ENCODE measurements around the gene ANO1.

ANO1 gene

DNA sequence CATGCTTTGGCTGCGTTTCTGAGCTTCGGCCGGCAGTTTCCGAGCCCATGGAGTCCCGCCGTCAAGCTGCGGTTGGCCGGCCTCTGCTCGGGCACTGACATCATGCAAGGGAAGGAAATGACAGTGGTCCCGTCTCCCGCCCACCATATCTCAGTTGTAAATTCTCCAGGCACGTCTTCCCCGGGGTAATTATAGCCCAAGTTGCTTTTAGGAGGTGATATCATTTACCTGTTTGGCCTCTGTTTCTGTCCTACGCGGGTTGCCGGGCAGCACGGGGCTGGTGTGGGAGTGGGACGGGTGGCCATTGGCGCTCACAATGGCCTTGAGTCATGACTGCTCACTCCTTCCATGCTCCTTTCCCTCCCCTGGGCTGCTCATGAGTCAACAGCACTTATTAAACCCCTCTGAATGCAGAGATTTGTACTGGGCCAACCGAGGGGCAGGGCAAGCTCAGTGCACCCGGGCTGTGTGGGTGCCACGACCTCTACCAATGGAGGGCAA lies 4.2 kb upstream of the ANO1 start:
- no peak for DNase-seq

DNA sequence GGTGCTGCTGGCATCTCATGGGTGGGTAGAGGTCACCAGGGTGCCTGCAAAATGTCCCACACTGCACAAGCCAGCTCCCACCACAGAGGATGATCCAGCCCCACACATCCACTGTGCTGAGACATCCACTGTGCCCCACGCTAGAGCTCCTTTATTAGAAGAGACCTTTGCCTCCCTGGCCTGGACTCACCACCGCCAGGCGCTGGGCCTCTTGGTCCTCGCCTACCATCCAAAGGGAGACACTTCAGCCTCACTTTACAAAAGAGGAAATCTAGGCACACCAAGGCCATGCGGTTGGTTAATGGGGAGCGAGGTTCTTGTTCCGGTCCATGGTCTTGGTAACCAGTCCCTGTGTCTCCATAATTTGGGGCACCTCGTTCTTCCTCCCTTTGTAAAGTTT lies 3.4 kb upstream of the ANO1 start:
- no peak for DNase-seq

DNA sequence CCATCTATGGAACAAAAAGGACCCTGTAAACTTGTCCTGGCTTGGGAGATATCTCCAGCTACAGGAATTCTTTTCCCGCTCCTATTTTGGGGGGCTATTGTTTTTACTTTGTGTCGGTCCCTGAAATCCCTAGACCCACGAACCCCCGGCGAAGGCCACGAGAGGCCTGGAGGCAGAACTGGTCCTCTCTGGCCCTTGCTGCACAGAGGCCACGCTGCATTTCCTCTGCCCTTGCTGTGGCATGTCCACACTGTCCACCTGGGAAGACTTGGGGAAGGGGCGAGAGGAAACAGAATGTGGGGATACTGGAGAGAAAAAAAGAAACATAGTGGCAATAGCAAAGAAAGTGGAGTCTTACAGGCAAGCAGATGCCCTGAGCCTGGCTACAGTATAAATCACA lies 2.3 kb upstream of the ANO1 start:
- DNase-seq = no peak

DNA sequence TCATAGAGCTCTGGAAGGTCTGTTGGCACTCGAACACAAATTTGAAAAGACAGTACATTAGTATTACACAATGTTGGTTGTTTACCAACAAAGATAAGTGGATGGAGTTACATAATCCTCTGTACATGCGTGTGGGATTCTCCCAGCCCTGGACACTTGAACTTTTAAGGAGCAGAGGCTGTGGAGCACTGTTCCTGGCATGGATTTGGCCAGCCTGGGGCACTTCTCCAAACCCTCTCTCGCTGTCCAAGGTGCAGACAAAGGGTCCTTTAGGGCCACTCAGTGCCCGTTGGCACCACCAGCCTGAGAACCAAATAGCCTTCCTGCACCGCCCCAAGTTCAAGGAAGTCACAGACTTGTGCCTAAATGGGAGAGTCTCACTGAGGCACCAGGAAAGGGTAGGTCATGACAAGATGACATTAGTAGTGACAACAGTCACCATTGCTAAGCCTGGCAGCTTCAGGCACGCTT lies 1.6 kb upstream of the ANO1 start:
- no peak for DNase-seq

DNA sequence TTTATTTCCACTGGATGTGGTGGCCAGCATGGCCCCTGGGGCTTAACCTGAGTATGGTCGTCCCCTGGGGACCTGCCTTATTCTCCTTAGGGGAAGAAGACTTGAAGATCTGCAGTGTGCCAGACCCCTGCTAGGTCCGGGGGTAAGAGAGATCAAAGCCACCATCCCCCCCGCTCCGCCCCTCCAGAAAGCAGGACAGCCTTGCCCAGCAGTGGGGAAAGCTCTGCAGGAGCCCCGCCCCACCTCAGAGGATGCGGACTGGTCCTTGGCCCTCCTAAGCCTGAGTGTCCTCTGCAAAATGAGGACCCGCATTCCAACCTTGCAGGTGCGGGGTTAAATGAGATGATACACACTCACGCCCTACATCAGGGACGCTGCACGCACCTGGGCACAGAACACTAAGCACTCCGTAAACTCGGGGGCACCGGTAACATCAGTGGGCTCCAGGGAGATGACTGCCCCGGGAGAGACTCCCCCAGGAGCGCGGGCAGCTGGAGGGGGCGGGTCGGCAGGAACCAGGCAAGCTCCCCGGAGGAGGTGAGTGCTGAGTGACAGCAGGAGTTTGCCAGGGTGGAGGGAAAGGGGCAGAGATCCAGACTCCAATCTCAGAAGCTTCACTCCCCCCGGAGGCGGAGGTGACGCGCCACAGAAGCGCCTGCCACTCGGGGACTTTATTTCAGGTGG lies 564 bp upstream of the ANO1 start:
- DNase-seq = no peak

DNA sequence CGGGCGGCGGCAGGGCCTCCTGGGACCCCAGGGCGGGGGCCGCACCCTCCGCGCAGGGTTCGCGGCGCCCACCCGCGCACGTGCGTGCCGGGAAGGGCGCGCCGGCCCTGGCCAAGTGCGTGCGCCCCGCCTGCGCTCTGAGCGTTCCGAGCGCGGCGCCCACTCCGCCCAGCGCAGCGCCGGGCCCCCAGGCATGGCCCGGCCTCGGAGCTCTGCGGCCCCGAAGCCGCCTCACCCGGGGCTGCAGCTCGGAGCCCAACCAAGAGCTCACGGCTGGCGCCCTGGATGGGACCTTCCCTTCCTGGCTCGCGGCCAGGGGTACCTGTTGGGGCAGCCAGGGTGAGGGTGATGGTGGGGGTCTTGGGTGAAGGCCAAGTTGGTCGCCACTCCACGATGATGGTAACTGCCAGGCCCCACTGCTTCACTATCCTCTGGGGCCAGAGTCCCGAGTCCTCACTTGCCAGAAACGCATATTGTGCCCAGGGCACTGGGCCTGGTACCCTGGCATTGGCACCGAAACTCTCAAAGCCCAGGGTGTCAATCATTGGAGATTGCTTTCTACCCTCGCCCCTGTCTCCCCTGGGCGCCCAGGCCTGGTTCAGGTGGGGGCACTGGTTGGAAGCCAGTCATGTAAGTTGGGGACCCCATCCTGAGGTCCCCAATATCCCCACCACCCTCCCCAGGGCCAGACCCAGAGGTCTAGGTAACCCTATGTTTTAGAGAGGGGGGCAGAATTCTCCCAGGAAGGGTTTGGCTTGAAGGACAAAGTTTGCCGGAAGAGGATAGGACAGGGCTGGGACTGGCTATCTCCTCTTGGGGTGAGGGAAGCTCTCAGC lies 882 bp downstream of the ANO1 start:
- no peak for DNase-seq

DNA sequence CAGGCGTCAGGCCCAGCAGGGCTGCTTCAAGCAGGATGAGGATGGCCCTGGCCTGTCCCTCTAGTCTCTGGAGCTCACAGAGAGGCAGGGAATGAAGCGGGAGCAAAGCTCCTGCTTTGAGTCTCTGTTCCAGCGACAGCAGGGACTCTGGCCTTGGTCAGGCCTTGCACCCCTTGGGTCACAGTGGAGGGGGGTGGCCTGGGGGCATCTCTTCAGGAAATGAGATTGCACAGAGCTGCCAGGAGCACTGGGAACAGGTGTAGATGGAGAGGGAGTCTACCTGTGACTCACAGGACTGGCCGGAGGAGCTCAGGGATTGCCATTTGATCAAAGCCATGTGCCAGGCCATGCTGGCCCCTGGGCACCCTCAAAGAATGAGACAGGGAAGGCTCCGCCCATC lies 1.6 kb downstream of the ANO1 start:
- no peak for DNase-seq

DNA sequence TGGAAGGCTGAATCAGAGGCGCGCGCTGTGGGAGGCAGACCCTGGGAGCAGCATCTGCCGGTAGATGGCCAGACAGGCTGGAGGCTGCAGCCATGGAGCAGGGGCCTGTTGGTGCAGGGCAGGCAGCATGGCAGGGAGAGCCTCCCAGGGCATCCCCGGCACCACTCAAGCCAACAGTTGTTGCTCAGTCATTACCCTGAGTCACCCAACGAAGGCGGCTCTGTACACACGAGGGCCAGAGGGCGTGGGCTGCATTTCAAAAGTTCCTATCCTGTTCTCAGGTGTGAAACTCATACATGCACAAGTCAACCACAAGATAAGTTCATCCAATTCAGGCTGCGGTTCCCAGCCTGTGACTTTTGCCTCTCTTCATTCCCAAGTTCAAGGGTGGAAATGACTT lies 2.6 kb downstream of the ANO1 start:
- no peak for DNase-seq

DNA sequence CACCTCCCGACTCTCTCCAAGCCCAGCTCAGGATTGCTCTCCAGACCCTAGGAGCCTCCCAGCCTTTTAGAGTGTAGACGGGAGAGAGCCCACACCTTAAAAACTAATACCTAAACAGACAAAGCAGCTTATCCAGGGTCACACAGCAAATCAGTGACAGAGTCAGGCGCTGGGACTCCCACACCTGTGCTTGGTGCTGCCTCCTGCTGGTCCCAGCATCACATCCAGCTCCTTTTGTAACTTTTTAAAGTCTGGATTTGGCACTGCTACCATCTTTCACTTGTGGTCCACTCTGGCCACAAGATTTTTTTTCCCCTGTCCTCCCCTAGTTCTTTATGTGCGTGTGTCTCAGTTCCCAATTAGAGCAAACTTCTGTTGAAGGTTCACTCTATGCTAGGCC lies 4.7 kb downstream of the ANO1 start:
- DNase-seq = no peak

DNA sequence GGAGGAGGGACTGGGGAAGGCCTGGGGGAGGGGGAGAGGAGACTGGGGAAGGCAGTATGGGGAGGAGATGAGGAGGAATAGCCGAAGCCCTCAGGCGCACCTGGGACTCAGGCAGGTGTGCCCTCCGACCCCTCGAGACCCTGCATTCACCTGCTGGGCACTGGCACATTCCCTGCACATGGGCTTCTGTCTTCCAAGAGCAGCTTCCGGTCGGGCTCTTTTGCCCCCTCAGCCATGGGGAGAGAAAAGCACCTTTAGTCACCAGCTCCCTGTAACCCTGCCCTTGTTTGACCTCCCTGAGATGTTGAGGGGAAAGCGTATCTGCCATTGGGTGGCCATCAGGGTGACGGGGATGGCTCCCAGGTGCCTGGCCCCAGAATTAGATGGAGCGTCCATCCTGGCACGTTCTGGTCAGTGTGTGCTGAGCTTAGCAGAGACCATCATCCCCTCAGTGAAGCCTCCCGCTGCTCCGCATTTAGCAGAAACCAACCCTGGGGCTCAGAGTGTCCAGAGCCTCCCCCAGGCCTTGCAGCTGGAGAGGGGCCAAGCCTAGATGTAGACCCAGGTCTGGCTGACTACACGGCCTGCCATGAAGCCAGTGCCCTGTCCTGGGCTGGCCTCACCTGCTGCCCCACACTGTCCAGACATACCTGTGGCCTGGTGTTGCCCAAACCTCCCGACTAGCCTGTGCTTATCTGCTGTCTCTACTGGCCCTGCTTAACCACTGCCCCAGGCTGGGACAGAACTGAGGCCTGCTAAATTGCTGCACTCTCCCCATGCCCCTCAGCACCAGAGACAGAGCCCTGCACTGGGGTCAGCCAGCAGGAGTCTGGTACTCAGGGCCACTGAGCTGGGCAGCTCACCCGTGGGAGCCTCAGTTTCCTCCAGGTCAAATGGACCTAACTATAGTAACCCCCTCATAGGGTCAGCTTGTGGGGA lies 6.2 kb downstream of the ANO1 start:
- DNase-seq = no peak

DNA sequence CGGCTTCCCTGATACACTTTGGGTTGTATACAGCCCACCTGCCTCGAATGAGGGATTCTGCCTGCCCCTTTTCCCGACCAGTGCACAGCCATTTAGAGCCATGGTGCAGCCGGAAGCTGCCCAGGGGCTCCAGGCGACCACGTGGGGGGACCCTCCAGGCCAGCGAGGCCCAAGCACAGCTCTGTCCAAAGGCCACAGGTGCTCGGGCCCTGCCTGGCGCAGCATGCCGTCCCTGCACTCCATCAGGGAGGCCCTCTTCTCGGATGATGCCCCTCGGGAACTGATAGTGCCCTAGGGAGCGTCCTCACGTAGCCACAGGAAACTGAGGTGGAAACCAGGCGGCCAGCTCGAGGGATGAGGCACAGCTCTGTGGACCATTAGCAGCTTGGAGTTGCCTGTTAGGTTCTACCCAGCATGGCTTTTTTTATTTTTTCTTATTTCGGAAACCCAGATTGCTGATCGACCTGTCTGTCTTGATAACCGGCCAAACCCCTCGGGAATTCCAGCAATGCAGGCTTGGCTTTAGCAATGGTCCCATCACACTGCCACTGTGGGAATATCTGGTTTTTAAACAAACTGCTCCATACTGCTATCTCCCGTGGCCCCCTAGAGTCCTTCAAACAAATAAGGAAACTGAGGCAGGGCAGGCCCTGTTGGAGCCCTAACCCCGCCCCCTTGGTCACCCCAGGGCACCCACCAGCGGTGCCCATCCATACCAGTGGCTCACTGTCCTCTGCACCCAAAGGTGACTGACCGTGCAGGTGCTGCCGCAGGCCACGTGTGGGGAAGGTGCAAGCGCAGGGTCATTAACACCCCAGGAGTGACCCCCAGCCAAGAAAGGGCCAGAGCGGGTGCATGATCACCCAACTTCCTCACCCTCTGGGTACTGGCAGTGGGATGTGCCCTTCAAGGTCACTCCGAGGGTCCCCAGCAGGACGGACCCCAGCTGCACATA lies 8.0 kb downstream of the ANO1 start:
- no peak for DNase-seq

DNA sequence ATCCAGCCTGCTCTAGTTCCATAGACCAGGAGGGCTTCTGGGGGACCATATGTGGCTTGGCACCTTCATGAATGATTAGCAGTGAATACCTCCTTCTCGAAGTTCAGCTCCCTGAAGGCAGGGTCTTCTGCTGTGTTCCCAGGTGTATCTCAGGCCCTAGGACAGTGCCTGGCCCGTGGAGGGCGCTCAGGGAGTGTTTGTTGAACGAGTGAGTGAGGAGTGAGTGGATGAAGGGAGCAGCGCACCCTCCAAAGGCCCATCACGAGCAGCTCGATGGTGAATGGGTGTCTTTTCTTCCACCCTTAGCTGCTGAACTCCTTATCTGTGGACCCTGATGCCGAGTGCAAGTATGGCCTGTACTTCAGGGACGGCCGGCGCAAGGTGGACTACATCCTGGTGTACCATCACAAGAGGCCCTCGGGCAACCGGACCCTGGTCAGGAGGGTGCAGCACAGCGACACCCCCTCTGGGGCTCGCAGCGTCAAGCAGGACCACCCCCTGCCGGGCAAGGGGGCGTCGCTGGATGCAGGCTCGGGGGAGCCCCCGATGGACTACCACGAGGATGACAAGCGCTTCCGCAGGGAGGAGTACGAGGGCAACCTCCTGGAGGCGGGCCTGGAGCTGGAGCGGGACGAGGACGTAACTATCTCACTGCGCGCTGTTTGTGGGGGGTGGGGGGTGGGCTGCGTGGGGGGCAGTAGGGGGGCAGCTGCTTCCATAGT lies 9.5 kb downstream of the ANO1 start:
- no peak for DNase-seq

DNA sequence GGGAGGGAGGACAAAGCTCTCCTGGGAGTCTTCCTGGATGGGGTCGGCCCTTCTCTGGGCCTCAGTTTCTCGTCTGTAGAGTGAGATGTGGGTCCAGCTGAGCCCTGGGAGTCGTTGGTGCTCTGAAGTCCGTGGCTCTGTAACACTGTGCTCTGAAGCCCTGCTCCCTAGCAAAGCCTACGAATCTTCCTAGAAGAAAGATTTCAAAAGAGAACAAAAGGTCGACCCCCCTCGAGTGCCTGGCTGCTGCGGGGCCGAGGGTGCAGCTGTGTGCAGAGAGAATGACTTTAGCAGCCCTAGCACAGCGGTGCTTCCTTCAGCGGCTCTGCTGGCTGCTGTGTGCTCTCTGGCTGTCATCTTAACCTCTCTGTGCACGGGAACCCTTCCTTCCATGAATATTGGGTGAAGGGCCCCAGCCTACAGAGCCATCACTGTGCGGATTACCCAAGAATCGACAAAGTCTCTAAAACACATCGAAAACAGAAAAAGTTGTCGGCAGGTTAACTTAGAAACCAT lies 10.7 kb downstream of the ANO1 start:
- DNase-seq = no peak

DNA sequence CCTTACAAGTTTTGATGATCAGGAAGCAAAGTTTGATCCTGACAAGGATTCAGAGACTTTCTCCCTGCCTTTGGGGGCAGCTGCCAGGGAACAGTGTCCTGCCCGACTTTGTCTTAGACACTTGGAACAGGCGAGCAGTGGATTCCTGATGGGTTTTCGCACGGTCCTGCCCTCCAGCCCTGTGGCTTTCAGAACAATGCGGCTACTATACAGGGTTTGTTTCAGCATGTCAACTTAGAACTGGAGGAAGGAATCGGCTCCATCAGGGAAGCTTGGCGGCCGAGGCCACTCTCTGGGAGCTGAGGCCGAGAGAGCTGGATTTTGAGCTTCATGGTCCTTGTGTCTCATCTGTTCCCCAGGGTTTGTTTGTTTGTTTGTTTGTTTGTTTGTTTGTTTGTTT lies 11.5 kb downstream of the ANO1 start:
- no peak for DNase-seq

DNA sequence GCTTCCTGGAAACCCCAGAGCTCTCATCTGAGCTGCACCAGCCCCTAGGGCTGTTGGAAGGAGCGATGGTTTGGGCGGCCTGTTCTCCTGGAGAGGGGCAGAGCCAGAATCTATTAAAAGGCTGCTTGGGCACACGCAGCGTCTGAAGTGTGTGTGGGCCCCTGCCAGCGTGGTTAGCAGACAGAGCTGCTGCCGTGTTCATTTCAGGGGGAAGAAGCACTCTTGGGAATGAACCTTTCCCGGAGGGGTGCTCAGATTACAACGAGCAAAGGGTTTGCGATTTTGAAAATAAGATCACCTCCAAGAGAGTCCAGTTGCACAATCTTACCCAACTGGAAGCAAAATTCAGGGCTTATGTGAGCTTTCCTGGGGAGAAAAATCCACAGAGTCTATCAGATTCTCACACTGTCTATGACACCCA lies 12.9 kb downstream of the ANO1 start:
- no peak for DNase-seq

DNA sequence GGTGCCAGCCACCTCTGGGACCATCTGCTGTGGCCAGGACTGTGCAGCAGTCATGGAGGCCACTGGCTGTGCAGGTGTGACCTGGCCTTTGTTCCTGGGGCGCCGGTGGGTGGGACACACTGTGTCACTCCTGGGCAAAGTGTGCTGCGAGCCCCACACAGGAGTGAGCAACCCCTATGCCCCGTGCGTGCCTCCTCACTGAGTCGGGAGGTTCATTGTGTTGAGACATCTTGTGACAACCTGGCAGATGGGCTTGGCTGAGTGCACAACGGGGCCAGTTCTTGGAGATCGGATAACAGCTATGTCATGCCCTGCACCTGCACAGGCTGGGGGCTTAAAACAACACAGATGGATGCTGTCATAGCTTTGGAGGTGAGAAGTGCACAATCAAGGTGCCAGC lies 13.5 kb downstream of the ANO1 start:
- no peak for DNase-seq

DNA sequence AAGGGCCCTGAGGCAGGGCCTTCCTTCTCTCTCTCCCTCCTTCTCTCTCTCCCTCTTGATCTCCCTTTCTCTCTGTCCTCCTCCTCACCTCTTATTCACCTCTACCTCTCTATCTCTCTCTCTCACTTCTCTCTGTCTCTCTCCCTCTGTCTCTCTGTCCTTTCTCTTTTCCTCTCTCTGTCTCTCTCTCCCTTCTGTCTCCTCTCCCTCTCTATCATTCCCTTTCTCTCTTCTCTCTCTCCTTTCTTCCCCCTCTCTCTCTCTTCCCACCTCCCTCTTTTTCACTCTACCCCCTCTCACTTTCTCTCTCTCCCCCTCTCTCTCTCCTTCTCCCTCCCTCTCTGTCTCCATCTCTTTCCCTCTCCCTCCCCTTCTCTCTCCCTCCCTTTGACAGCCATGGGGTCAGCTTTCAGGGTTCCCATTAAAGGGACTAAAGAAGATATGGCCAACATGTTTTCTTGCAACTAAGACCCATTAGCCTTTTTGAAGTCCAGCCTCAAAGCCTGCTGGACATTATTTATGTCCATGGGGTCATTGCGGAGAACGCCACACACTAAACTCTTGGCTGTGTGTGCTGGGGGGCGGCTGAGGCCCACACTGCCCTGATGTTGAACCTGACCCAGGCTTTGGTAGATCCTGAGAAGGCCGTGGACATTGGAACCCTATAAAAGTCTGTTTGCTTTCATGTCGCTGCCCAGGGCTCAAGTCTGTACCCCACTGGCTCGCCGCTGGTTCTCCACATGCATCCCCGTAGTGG lies 15.0 kb downstream of the ANO1 start:
- DNase-seq = no peak

DNA sequence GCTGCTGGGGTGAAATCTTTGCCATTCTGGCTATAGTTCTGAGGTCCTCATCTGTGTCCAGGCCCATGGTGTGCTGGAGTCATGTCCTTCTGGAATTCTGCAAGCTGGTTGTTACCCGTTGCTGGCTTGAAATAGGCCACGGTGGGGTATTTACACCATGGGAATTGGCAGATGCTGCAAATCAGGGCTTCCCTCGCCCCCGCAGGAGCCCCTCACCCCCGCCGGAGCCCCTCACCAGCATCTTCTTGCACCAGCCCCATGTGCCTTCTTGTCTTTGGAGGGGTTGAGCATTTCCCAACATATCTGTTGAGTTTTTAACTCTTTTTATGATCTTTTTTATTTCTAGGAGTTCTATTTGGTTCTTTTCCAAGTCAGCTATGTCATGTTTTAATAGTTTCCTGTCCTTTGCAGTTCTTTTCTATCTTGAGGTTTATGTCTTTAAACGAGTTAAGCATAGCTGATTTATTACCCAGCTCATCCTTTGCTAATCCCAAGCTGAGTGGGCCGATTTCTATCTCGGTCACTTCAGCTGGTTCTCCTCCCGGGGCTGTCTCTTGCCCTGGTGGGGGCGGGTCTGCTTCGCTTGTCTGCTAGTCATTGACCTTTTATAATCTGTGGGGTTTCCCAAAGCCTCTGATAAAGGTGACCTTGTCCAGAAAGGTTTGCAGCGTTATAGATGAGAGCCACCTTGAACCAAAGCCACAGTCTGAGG lies 17.6 kb downstream of the ANO1 start:
- DNase-seq = no peak

DNA sequence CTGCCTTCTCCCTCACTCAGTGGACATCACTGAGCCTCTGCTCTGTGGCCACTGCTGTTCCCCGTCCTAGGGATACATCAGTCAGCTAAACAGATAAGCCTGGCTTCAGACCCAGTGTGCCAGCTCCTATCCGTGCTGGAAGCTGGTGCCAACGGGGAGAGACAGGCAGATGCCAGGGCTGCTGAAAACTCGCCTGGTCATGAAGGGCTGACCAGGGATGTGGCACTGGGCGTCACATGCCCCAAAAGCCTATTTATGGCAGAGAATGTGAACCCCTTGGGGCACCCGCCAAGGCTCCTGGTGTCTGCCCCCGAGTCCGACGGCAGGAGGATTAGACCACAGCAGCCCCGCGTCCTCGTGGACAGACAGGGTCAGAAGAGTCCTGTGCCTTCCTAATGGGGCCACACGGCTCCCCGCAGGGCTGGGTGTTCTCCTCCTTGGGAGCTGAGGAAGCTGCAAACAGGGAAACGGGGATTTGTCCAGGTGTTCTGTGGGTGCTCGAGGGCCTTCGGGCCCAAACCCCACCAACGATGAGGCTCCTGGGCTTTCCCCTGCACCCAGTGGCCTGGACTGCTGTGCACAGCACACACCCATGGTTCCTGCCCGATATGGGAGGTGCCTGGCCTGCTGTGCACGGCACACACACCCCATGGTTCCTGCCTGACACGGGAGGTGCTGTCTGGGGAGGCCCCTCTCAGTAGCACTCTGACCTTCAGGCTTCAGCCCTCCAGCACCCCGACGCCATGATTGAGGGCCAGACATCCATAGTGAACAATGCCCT lies 19.9 kb downstream of the ANO1 start:
- no peak for DNase-seq
